H1 (cell line): ENCODE measurements around the gene KLF6. TPM values are rescaled to one million over a fixed set of nuclear protein-coding genes. Genes with fewer than 3 reads are reported as not detected.

Experiments
- GABPA ChIP-seq: IDR thresholded peaks from 2 replicates; pipeline ENCODE4 v1.6.1; 2011; ENCODE audit warnings: mild to moderate bottlenecking, low read length, moderate library complexity, borderline replicate concordance; ENCODE audit not compliant: insufficient read depth
- MAFK ChIP-seq: IDR thresholded peaks from 2 replicates; pipeline ENCODE4 v1.6.1; 2012; ENCODE audit warnings: low read depth, mild to moderate bottlenecking, improper control_type of control experiment, low read length
- SP4 ChIP-seq: IDR thresholded peaks from 2 replicates; pipeline ENCODE4 v1.6.1; 2012; ENCODE audit warnings: low read length, inconsistent platforms
- TAF1 ChIP-seq: IDR thresholded peaks from 2 replicates; pipeline ENCODE4 v1.6.1; 2011; ENCODE audit warnings: mild to moderate bottlenecking, low read depth, low read length
- polyA plus RNA-seq, 7 experiments: library from polyadenylated mRNA; depleted of rRNA in 3 of 7; stranded (reverse) in 5 of 7; unstranded in 2 of 7; fragments of >200 nt in 5 of 7; fragments of 200-250 nt in 2 of 7; gene quantifications; 1 replicate in 5 of 7; 2 replicates in 1 of 7; 4 replicates in 1 of 7; pipeline versions ENCODE4 v1.2.1 to v1.2.3, GENCODE V29; 2011 to 2013; ENCODE audit warnings: missing spikeins in 2 of 7, mixed read lengths in 2 of 7
- total RNA-seq: library from RNA; stranded (reverse); fragmentation: NEBNext Ultra II Directional; extraction: Animal tissue kit (Norgen Biotek cat#: 25700); gene quantifications from 2 replicates; pipeline ENCODE4 v1.2.1, GENCODE V29; 2021

The KLF6 gene
- total and polyA plus RNA-seq, 2 of the 8 experiments (the other 6 are each of a cell fraction or from before 2014, with no cell fraction given): 5.7 to 19.5 TPM

DNA sequence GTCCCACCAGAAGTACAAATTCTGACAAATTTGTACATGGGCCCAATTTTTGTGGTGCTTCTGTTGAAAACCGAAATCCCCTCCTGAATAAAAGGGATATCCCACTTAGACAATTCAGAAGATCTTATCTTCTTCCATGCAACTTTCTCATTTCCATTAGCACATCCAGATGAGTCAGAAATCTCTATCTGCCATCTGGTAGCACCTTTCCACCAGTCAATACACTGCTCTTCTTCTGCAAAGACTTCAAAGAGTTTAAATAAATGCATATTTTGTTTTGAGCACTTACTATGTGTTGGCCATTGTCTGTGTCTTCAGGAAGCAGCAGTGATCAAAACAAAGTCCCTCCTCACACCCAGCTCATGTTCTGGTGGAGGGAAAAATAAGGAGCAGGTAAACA, 12.7 kb upstream of the KLF6 start (continued):
- TF ChIP-seq GABPA: no peak
- no peak for TF ChIP-seq MAFK
- no peak for TF ChIP-seq TAF1
- no peak for TF ChIP-seq SP4
